HG03196 (cell line): ENCODE data around the gene GOLGA6B.
"Not testable (repeated sequence)": the region's sequence is repeated elsewhere in the genome, so short reads cannot be mapped to it uniquely, and the experiment has no call there.

Source experiments
- ATAC-seq: cut with Tn5 transposase; IDR thresholded peaks from one replicate; pipeline ENCODE4 v1.9.1; 2021; ENCODE audit not compliant: unreplicated experiment

Gene GOLGA6B, protein sequence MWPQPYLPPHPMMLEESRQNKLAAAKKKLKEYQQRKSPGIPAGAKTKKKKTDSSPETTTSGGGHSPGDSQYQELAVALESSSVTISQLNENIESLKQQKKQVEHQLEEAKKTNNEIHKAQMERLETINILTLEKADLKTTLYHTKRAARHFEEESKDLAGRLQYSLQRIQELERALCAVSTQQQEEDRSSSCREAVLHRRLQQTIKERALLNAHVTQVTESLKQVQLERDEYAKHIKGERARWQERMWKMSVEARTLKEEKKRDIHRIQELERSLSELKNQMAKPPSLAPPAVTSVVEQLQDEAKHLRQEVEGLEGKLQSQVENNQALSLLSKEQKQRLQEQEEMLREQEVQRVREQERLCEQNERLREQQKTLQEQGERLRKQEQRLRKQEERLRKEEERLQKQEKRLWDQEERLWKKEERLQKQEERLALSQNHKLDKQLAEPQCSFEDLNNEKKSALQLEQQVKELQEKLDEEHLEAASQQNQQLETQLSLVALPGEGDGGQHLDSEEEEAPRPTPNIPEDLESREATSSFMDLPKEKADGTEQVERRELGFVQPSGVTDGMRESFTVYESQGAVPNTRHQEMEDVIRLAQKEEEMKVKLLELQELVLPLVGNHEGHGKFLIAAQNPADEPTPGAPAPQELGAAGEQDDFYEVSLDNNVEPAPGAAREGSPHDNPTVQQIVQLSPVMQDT

DNA sequence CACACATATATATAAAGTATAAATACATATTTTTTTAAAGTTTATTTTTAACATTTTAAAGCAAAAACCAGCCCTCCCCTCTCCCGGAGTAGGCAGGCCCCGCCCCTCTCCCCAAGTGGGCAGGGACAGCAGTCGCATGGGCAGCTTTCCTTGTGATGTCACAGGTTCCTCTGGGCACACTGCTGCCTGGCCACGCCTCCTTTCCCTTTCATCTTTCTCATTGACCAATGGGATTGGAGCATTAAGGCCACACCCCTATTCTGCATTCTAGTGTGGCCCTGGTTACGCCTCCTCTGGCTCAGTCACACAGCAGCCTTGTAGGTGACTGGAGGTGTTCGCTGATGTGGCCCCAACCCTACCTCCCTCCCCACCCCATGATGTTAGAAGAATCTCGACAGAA is at the start of gene GOLGA6B:
Gene GOLGA6B (plus strand): TSS at position 301 of the 400 bp plus-strand sequence. CDS start 41 bp downstream, at position 342.
- not testable (repeated sequence) for ATAC-seq

DNA sequence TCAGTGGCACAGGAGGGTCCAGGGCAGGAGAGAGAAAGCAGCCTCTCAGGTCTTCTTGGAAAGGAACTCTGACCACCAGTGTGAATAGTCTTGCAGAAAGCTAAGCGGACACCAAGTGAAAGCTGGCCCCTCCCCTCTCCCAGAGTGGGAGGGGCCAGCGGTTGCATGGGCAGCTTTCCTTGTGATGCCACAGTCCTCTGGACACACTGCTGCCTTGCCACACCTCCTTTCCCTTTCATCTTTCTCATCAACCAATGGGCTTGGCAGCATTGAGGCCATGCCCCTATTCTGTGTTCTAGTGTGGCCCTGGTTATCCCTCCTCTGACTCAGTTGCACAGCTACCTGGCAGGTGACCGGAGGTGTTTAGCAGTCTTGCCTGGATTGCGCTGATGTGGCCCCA is 49.7 kb upstream of the GOLGA6B start:
- no peak for ATAC-seq

DNA sequence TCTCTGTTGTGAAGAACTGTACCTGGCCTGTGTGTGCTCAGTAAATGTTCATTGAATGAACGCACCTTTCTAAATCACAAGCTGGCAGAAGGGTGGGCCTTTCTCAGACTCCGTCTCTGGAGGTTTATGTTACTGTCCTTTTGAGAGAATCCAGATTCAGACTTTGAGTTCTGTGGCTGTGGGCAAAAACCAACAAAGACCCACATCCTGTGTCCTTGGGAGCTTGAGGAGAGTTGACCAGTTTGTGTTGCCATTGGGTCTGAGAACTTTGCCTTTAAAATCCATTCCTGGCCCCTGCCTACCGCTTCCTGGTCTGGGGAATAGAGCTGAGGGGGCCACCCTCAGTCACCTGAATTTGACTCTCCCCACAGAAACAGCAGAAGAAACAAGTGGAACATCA is 46.4 kb upstream of the GOLGA6B start:
- not testable (repeated sequence) for ATAC-seq

DNA sequence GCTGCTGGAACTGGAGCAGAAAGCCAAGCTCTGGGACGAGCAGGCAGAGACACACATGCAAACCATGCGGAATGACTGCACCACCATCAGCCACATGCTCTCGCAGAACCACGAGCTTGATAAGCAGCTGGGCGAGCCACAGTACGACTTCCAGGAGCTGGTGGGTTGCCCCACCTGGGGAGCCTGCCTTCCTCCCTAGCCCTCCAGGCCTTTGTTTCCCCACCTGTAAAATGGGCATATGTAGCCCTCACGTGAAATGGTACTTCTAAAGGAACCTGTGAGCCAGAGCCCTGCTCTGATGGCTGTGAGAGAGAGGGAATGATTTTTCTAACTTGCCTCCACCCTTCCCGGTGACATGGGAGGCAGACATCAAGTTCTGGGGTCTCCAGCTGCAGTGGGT is 44.6 kb upstream of the GOLGA6B start:
- no peak for ATAC-seq

DNA sequence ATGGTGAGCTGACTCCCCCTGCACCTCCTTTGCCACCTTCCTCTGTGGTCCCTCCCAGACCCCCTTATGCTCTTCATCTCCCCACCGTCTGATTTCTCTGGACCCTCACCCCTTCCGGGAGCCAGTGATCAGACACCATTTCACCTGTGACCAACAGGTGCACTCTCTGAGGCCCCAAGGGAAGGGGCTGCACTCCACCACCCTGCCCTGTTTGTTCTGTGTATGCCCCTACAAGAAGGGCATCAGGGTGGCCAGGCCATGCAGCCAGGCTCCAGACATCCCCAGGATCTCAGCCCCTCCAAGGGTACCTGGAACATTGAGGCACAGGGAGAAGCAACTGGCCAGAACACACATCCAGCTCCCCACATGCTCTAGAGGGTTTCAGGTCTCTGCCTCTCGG is 42.2 kb upstream of the GOLGA6B start:
- ATAC-seq, result not testable (repeated sequence)

DNA sequence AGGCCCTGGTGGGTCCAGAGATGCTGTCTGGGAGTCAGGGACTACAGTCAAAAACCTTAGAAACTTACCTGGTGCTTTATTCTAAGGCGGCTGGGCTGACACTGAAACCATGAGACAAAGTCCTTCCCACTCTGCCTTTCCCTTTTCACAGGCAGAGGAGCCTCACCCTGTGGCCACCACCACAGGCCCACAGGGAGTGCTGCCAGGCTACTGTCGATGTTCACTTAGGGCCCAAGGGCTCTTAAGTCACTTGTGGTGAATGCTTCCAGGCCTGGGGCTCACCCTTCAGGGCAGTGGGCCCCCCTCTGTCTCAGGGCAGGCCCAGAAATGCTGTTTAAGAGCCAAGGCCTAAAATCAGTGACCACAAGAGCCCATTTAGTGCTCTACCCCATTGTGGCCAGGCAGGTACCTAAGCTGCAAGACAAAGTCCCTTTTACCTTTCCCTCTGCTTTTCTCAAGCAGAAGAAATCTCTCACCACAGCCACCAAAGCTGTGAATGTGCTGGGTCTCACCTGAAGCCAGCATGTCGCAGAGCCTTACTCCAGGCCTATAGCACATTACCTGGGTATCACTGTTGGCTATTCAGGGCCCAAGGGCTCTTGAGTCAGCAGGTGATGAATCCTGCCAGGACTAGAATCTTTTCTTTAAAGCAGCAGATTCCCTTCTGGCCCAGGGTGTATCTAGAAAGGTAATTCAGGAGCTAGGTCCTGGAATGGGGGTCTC is 39.5 kb upstream of the GOLGA6B start:
- ATAC-seq, result no peak

DNA sequence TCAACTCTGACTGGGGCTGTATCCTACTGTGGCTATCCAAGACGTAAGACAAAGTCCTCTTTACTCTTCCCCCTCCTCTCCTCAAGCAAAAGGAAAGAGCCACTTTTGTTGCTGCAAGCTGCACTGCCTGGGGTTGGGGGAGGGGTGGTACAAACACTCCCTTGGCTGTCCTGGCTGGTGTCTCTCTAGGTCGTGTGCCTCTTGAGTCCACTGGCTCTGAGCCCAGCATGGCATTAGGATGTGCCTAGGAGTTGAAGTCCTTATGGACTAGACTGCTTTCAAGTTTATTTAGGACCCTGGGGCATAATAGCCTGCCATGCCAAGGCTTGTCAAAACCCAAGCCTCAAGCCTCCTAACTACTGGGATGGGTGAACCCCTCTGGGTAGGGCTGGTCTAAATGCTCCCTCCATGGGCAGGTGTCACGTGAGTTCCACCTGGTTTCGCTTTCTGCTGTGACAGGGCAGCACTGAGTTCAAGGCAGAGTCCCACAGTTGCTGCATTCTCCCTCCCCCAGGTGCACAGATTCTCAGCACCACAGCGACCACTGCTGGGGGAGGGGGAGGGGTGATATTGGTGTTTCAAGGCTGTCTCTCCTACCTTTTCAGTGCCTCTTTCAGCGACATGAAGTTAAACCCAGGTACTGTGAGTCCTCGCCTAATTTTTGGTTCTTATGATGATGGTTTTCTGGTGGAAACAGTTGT is 38.8 kb upstream of the GOLGA6B start:
- ATAC-seq, result not testable (repeated sequence)

DNA sequence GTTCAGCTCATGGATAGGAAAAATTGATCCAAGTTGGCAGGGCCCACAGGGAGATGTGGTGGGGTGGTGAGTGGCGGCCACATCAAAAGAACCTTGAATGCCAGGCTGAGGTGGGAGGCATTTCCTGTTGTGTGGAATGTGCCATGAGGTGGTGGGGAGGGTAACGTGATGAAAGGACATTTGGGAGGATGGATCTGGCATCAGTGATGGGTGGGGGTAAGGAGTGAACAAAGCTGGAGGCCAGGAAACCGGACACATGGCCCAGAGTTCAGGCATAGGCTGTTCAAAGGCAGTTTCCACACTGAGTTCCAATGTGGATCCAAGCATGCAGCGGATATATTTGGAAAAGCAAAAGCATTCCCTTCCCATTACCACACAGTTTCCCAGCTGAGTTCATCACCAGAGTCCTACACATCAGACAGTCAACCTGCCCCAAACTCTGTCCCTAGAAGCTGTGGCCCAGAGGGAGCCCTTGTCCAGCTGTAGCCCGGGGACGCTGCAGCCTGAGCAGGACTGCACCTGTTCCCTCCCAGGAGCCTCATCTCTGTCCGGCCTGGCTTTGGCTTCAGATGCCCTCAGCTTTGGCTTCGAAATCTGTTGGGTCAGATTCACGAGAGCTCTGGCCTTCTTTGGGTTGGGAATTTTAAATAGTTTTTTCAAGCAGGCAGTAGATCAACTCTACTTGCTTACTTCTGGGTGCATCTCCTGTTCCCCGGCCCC is 37.8 kb upstream of the GOLGA6B start:
- ATAC-seq, result no peak

DNA sequence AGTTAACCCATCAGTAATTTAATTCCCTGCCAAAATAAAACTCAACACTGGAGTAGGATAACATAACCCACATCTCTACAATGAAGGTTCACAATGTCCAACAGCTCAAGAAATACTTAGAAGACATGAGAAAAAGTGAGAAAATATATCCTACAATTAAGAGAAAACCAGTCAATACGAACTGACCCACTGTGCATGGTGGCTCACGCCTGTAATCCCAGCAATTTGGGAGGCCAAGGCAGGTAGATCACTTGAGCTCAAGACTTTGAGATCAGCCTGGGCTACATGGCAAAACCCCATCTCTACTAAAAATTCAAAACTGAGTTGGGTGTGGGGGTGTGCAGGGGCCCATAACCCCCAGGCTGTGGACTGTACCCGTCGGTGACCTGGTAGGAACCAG is 30.6 kb upstream of the GOLGA6B start:
- ATAC-seq, result not testable (repeated sequence)

DNA sequence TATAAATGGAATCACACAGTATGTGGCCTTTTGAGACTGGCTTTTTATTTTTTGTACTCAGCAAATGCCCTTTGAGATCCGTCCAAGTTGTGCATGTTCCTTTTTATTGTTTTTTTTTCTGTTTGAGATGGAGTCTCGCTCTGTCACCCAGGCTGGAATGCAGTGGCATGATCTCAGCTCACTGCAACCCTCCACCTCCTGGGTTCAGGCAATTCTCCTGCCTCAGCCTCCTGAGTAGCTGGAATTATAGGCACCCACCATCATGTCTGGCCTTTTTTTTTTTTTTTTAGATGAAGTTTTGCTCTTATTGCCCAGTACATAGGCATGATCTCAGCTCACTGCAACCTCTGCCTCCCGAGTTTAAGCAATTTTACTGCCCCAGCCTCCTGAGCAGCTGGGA is 28.3 kb upstream of the GOLGA6B start:
- not testable (repeated sequence) for ATAC-seq

DNA sequence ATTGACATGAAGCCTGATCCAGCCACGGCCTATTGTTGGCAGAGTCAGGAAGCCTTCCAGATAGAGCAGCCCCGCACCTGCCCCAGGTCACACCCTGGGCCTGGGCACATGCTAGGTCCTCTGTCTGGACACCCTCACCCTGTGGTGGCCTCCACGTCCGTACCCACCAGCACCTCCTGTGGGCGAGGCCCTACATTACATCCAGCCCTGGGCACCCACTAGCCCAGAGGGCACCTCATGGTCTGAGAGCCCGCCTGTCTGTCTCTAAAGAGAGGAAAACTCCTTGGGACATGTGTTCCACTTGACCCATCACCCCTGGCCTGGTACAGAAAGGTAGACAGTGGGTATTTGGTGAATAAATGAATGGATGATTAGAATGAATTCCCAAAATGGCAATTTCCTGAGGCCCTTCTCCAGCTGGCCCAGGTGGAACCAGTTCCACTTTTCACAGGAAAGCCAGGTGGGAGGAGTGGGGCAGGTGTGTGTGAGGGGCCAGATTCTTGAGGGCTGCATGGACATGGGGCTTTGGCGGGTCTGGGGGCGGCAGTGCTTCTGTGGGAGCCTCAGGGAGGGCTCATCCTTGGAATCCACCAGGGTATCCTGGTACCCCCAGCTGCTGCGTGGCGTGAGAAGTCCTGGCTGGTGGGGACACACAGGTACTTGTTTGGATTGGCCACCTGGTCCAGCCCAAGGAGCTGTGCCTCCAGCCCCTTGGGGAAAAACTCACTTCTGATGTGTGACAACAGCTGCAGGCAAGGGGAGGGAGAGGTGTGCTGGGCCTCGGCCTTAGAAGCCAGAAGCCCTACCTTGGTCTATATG is 26.0 kb upstream of the GOLGA6B start:
- not testable (repeated sequence) for ATAC-seq

DNA sequence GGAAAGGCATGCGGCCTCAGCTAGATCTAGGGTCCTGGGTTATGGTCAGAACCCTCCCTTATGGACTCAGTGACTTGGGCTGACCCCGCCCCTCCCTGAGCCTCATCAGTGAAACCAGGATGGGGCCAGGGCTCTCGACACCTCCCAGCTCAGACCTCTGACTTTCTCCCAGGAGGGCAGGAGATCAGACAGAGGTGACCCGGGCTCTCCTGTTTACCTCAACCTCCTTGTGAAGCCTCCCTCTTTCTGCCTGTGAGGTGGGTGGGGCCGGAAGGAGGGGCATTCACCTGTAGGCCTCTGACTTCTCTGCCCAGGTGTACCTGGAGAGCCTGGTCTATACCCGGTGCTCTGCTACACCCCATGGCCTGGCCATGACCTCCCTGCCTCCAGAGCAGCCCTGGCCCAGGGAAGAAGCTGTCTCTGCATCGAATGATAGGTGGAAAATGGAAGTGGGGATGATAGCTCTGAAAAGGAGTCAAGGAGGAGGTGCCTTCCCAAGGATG is 25.4 kb upstream of the GOLGA6B start:
- not testable (repeated sequence) for ATAC-seq

DNA sequence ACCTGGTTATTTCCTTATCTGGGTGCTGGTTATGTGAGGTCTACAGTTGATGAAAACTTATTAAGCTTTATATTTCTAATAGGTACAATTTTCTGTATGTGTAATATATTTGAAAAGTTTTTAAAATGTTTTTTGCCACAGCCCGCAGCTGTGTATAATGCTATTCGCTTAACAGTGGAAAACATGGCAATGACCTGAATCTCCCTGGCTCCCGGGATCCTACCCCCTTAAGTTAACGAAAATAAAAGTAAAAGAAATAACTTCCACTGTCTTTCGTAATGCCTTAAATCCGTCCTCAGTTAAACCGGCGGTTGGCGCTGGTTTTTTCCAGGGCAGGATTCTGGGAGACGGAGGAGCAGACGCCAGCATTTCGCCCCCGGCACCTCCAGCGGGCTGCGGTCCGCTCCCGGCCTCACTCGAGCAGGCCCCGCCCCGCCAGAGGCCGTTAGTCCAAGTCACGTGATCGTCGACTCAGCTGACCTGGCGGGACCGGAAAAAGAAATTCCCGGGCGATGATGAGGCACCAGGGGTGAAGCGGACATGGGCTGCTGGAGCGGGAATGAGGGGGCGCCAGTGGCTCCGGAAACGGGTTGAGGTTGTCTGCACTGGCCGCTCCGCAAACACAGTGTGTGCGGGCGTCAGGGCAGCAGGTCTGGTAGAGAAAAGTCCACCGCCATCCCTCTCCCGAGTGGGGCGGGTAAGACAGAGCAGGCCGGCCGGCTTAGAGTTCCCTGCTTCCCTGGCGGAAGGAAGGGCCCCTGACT is 17.8 kb upstream of the GOLGA6B start:
- ATAC-seq, result peak; percentile 68

DNA sequence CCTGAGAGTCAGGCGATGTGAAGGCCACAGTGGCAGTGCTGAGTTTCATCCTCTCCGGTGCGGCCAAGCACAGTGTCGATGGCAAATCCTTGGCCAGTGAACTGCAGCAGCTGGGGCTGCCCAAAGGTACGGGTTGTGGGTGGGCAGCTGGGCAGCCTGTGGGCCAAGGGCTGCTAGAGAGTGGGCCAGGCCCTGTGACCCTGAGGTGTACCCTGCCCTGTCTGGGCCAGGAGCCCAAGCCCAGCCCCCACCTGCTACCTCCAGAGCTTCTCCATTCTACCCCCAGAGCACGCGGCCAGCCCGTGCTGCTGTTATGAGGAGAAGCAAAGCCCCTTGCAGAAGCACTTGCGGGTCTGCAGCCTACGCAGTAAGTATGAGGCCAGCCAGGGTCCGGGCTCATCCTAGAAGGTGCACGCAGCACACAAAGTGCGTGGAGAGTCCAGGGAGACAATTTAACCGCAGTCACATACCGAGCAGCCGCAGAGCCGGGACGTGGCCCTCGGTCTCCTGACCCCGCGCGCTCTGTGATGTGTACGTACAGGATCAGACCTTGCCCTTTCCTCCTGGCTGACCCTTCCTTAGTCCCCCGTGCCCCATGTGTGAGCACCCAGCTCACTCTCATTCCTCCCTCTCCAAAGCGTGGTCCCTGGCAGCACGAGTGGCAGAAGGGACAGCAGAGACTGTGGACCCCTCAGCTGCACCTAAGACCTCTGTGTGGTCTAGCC is 14.6 kb upstream of the GOLGA6B start:
- not testable (repeated sequence) for ATAC-seq

DNA sequence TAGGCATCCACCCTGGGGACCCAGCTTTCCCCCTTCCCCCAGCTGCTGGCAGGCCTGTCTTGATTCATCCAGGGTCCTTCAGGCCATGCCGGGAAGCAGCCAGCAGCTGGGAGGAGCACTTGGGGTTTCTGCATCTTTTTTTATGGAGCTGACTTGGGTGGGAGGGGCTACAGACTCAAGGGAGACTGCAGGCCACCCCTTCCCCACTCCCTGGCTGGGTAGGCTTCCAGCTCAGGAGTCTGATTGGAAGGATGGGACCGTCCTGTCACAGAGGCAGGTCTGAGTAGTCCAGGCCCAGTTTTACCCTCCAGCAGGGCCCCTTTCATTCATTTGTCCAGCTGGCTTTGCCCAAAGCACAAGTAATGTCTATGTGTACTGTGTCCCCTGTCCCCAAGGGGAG is 12.2 kb upstream of the GOLGA6B start:
- not testable (repeated sequence) for ATAC-seq

DNA sequence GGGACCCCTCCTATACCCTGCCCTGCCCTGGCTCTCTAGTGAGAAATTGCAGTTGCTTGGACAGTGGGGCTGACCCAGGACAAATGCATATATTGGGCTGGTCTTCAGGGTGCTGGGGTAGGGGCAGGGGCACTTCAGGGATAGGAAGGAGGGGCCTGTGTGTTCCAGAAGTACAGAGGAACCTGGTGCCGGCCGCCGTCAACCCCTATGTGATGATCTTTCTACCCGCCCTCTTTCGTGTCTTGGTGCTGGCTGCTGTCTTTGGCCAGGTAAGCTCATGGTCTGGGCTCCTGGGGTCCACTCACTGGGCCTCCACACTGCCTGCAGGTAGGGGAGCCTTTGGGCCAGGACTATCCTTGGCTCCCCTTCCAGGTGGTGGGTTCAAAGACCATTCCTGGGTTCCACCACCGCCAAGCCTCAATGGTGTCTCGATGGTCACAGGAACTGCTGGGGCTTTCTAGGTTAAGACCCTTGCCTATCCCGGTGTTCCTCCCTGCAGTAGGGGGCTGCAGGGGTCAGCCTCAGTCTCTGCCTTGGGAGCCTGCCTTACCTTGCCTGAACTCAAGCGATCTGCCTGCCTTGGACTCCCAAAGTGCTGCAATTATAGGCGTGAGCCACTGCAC is 5.8 kb upstream of the GOLGA6B start:
- not testable (repeated sequence) for ATAC-seq

DNA sequence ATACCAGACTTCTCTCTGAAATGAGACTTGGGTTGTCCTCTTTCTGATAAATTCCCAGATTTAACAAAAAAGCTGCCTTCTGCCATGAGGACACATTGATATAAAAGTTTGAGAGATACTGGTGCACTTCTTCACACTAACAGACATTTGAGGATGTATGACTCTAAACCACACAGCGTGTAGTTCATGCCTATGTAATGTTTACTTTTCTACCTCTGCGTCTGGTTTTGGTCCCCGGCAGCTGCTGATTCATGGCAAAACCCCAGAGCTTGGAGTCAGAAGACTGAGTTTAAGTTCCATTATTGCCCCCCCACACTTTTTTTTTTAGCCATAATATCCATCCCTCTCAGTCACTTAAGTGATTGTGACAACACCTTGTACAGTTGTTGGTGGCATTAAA is 1.5 kb downstream of the GOLGA6B start:
- ATAC-seq, result not testable (repeated sequence)
